GM10266 (cell line): ENCODE measurements around the gene RAI14.

Experiments
- DNase-seq: peaks from one replicate; pipeline ENCODE4 v3.0.0; 2012; ENCODE audit errors: extremely low spot score
- TF ChIP-seq, protein P1 (sequence below): IDR thresholded peaks from 2 replicates; pipeline ENCODE4 v1.5.1; 2012; ENCODE audit warnings: mild to moderate bottlenecking, low read depth; ENCODE audit not compliant: control insufficient read depth, insufficient read depth; ENCODE audit errors: missing control alignments

The RAI14 gene

DNA sequence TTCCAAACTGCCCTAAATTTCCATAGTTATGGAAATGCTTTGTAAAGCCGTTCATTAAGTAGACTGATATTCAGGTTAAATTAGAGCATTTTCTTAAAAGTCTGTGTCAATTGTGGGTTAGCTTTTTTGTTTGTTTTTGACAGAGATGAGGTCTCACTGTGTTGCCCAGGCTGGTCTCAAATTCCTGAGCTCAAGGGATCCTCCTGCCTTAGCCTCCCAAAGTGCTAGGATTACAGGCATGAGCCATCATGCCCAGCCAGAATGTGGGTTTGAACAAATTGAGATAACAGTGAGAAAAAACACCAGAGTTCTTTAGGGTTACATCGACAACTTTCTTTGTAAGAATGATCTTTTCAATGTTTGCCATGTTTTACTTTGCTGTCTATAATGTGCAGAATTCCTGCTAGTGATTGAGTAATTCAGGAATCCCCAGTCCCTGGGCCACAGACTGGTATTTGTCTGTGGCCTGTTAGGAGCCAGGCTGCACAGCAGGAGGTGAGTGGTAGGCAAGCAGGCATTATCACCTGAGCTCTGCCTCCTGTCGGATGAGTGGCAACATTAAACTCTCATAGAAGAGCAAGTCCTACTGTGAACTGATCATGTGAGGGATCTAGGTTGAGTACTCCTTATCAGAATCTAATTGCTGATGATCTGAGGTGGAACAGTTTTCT lies 80.5 kb downstream of the RAI14 start:
- DNase-seq, result no peak

GRCh38 chr5:34737731-34738130 lies 81.6 kb downstream of the RAI14 start:
- TF ChIP-seq, protein P1, sequence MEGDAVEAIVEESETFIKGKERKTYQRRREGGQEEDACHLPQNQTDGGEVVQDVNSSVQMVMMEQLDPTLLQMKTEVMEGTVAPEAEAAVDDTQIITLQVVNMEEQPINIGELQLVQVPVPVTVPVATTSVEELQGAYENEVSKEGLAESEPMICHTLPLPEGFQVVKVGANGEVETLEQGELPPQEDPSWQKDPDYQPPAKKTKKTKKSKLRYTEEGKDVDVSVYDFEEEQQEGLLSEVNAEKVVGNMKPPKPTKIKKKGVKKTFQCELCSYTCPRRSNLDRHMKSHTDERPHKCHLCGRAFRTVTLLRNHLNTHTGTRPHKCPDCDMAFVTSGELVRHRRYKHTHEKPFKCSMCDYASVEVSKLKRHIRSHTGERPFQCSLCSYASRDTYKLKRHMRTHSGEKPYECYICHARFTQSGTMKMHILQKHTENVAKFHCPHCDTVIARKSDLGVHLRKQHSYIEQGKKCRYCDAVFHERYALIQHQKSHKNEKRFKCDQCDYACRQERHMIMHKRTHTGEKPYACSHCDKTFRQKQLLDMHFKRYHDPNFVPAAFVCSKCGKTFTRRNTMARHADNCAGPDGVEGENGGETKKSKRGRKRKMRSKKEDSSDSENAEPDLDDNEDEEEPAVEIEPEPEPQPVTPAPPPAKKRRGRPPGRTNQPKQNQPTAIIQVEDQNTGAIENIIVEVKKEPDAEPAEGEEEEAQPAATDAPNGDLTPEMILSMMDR, result no peak
- DNase-seq, result no peak

More for the DNA sequence above, 80.5 kb downstream of the RAI14 start:
- TF ChIP-seq, protein P1, result no peak

DNA sequence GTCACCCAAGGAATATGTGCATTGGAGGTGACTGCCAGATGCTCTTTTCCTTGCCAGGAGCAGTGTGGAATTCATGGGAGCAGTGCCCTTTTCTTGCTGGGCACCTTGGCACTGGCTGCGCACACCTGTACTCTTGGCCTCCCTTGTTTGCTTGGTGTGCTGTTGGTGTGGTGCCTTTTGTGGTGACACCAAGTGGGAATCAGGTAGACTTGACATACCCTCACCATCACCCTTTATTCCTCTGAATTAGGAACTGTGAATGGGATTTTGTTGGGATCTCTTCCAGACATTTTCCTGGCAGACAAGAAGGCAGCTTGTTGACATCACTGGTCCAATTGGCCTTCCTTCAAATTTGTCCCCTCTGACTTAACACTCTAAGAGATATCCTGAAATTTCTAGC lies 82.3 kb downstream of the RAI14 start:
- TF ChIP-seq, protein P1, result no peak
- DNase-seq, result no peak

DNA sequence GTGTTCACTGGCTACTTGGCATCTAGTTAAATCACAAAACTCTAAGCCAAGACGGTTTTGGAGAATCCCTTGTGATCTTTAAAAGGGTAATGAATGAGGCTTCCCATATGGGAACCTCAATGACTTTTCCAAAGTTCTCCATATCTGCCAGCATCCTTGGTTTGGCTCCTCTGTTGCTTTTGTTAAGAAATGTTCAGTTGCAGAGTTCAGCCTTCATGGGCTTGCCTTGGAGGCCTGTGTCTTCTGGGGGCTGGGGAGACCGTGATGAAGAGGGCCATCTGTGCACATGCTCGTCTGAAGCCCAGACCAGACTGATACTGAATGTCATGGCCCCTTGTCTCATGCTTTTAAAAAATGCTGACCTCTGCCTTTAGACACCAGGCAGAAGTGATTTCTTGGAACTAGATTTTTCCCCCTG lies 84.3 kb downstream of the RAI14 start:
- DNase-seq, result no peak
- TF ChIP-seq, protein P1, result no peak

GRCh38 chr5:34742061-34742460 lies 85.9 kb downstream of the RAI14 start:
- no peak for DNase-seq
- TF ChIP-seq, protein P1, result no peak

- no peak for DNase-seq
- TF ChIP-seq, protein P1, result no peak
Observed at GRCh38 chr5:34743878-34744277, 87.8 kb downstream of the RAI14 start.

- TF ChIP-seq, protein P1, result no peak
- no peak for DNase-seq
Observed at GRCh38 chr5:34748431-34748830, 92.3 kb downstream of the RAI14 start.
